ENCODE data around the gene PRPF4.

- TF ChIP-seq CTCF (IDR thresholded peaks at IDR 0.05) (no peak), POLR2A (IDR thresholded peaks at IDR 0.05) (no peak)
These were observed 14.7 kb downstream of the PRPF4 start for GRCh38 chr9:113290052-113290607.
